Fibroblast of skin of left quadriceps (primary cell): ENCODE measurements around the gene EPB41L4B.

Experiments used
- DNase-seq, 2 experiments: peaks; one replicate each; pipeline ENCODE4 v3.0.0-alpha.2; 2013; ENCODE audit warnings: low read depth in 2 of 2

The EPB41L4B gene

DNA sequence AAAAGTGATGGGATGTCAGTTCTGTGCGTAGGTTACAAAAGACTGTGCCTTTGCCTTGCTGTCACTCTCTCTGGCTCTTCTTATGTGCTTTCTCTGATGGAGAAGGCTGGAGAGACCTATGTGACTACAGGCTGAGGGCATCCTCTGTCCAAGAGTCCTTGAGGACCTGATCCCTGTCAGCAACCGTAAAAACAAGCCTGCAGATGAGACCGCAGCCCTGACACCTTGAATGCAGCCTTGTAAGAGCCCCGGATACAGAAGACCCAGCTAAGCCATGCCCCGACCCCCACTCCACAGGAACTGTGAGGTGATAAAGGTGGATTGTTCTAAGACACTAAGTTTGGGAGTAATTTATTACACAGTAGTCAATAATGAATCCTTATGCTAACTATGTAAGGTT is 121.2 kb downstream of the EPB41L4B start:
- DNase-seq = no peak

DNA sequence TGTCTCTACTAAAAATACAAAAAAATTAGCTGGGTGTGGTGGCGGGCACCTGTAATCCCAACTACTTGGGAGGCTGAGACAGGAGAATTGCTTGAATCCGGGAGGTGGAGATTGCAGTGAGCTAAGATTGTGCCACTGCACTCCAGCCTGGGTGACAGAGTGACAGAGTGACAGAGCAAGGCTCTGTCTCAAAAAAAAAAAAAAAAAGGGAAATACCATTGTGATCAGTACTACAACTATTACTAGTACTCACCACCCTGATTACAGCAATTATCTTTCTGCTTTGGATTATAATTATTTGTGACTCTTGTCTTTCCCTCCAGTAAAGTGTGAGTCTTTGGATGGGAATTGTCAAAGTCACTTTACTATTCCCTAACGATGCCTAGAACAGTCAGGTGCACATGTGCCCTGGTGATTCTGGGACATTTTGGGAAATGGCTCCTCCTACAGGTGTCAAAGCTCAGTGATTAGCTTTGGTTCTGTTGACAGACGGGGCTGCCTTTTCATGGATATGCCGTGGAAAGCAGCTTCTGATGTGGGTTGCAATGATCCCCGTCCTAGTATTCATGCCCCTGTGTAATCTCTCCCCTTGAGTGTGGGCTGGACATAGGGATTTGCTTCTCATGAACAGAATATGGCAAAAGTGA is 122.0 kb downstream of the EPB41L4B start:
- DNase-seq = no peak

- no peak for DNase-seq
Measured at GRCh38 chr9:109193974-109194556, 126.8 kb downstream of the EPB41L4B start.

- DNase-seq = no peak
Measured at GRCh38 chr9:109192732-109193361, 128.0 kb downstream of the EPB41L4B start.

DNA sequence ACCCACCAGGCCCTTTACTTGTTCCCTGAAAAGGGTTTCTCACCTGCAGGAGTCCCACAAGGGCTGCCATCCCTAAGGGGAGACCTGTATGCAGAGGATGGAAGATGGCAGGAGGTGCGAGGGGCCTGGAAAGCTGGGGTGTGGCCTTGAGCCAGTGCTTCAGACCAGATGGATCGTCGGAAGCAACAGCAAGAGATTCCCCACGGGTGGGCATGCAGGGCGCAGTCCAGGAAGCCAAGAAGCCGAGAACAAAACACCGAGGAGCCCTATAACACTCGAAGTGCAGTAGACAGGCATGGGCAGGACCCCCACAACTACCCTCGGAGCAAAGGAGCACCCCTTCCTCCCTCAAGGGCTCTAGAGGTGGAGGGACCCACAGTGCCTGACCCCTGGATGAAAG is 129.1 kb downstream of the EPB41L4B start:
- no peak for DNase-seq

DNA sequence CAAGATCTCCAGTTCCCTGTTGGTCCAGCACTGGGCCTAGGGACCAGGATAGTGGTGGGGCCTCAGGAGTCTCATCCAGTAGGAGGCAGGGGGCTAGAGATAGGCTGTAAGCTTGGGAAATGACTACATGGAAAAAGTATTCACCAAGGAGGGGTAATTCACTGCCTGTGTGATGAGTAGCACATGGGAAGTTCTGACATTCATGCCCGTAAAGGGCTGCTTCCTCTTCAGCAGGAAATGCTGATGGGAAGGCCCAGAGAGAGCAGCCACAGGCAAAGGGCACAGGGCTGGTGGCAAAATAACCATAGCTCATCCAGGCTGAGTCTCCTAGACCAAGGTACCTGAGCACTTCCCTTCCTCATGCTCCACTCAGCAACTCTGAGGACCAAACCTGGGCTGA is 130.7 kb downstream of the EPB41L4B start:
- no peak for DNase-seq

DNA sequence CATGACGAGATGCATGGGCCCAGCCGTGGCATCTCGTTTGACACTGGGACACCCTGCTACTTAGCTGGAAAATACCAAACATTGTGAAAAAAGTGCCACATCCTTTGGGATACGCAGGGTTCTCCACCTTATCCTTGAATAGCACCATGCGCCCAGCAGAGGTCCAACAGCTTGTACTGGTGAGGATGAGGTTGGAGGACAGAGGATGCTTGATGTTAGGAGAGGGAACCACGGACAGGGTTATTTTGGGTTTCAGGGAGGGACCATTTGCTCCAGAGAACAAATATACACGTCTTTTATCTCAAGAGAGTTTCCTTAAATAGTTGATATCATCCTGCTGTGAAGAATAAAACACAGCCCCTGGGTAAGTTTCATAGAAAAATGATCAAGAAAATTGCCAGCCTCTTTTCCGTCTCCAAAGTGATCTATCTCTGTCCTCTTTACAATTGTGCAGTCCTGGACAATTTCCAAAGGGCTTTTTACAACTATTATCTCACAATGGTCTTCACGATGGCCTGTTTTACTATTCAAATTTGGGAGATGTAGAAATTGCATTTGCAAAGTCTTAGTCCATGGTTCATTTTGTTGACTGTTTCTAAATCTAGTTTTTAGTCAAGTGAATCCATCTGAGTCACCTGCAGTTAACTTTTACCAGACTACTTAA is 133.9 kb downstream of the EPB41L4B start:
- DNase-seq = no peak

DNA sequence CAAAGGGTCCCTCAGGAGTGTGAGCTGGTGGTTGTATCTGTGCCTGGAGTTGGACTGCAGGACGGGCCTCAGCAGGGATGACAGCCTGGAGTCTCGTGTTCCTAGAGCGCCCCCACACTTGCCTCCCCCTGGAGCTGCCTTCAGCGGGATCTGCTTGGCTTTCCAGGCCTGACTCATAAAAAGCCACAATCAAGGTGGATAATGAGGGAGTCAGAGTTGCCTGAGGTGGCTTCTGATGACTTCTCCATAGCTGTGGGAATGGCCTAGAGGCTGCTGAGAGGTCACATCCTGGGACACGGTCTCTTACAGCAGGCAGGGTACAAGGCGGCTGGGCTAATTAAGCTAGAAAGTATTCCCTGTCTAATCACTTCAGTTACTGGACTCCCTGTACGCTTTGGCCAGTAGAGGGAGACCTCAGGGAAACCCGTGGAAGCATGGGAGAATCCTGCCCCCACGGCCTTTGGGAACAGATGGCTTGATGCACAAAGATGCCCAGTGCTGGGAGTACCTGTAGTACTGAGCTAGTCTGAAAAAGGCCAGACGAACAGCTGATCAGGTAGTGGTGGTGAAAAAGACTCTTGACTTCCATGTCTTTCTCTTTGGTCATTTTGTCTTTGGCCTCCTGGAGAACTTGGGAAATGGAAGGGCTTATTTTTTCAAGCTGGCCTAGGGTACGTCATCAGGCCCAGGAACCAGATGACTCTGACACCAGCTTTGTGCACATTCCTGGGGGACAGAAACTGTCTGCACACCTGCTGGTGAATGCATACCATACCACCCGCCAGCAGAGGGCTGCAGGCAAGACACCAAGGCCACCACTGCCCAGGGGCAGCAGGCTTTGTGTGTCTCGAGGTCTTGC is 137.7 kb downstream of the EPB41L4B start:
- DNase-seq = no peak

- DNase-seq = no peak
Measured at GRCh38 chr9:109182550-109182939, 138.3 kb downstream of the EPB41L4B start.

- no peak for DNase-seq
Measured at GRCh38 chr9:109181284-109181683, 139.6 kb downstream of the EPB41L4B start.

GRCh38 chr9:109179801-109180523 is 140.9 kb downstream of the EPB41L4B start:
- DNase-seq = no peak

- DNase-seq = no peak
Measured at GRCh38 chr9:109176963-109177362, 143.9 kb downstream of the EPB41L4B start.

DNA sequence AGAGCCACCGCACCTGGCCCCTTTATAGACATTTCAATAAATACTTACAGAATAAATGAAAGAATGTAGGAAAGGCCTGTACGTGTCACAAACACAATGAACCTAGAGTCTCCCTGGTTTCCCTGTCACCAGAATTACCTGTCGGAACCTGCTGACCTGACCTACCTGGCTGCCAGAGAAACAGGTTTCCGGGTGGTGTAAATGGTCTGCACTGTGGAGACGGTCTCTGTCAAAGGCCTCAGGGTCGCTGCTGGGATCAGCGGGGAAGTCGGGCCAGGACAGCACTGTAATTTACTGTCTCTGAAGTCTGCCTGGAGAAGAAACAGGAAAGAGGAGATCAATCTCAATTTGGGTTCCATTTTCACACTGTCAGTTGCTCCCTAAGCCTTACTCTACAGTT is 144.5 kb downstream of the EPB41L4B start:
- no peak for DNase-seq

DNA sequence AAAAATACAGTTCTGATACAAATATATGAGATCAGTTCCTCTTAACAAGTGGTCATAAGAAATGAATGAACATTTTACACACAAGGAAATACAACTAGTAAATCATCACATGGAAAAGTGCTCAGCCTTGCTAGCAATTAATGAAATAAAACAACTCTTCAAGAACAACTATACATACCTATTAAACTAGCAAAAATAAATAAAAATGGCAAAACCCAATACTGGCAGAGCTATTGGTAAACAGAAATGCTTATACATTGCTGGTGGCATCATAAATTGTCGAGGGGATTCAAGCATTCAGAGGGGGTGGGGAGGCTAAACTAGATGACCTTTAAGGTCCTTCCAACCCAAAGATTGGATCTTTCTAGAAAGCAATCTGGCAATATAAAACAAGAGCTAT is 147.9 kb downstream of the EPB41L4B start:
- no peak for DNase-seq

DNA sequence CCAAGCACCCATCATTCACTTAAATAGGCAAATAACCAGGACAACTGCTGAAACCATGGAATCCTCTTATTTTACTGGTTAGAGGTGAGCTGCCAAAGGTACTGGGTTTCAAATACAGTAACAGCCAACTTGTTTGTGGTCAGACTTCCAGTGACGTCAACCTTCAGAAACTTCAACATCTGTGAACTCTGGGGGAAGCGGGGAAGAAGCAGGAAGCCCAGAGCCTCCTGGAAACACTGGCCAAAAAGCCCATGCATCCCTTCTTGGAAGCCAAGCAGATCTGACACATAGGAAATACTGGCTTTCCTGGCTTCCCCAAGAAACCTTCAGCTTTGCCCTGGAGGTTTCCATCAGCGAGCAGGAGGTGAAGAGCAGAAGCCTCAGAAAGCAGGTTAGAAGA is 148.9 kb downstream of the EPB41L4B start:
- peak; percentile 23 to 24 for DNase-seq

- no peak for DNase-seq
Measured at GRCh38 chr9:109168170-109168569, 152.7 kb downstream of the EPB41L4B start.

GRCh38 chr9:109167716-109168115 is 153.1 kb downstream of the EPB41L4B start:
- DNase-seq = no peak

DNA sequence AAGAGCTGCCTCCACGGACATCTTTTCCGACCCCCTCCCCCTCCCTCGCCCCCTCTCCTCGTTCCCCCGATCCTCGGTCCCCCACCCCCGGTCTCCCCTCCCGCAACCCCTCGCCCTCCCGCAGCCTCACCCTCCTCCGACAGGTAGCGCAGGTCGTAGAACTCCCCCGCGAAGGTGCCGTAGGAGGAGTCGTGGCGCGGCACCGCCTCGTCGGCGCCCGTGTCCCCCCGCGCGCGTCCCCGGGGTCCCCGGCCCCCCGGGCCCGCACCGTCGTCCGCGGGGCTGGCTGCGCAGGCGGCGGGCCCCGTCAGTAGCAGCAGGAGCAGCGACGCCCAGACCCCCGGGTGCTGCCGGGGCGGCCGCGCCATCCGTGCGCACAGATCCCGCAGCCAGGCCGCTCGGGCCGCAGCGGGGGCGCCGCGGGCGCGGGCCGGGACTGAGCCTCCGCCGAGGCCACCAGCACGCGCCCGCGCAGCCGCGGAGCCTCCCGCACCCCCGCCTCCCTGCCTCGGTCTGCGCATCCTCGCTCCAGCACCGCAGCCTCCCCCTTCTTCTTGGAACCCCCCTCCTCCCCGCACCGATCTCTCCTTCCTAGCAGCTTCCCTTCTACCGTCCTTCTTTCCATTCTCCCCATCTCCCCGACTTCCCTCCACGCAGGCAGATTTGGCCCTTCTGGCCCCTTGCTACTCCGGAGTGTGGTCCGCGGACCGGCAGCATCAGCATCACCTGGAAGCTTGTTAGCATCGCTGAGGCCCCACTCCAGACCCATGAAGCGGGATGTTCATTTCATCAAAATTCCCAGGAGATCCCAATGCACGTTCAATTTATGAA is 153.9 kb downstream of the EPB41L4B start, which contains the start of gene FRRS1L:
TSS of gene FRRS1L (minus strand) at position 479 of the 831 bp plus-strand sequence. CDS start at position 368, 111 bp downstream.
- DNase-seq = no peak

GRCh38 chr9:109166171-109166770 is 154.6 kb downstream of the EPB41L4B start:
- no peak for DNase-seq

DNA sequence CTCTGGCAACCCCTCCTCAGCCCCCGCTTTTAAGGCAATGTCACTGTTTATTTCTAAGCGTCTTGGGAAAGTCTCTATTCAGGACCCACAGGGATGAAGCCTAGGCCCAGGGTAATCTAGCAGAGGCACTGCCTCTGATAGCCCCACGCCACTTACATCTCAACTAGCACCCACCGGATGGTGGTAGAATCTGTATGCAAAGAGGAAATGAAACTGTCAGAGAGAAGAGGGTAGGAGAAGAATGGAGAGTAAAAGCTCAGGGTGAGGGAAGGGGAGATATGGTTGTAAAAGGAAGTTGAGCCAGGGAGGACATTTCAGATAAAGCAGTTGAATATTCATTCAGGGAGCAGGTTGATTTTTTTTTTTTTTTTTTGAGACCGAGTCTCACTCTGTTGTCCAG is 156.8 kb downstream of the EPB41L4B start:
- DNase-seq = no peak
